ENCODE measurements around the gene WDR81.

Gene WDR81

GRCh38 chr17:1713160-1713877 is 11.2 kb upstream of the WDR81 start:
- DNase-seq (ENCODE audit: low read depth): no peak

GRCh38 chr17:1713878-1714426 is 10.6 kb upstream of the WDR81 start:
- DNase-seq (ENCODE audit: low read depth): no peak

- peak; percentile 98 for DNase-seq (ENCODE audit: low read depth)
These were observed 10.0 kb upstream of the WDR81 start for GRCh38 chr17:1714427-1714979.

- DNase-seq (ENCODE audit: low read depth): peak; percentile 91
These were observed 9.3 kb upstream of the WDR81 start for GRCh38 chr17:1714980-1715802.

- no peak for DNase-seq (ENCODE audit: low read depth)
These were observed 8.8 kb upstream of the WDR81 start for GRCh38 chr17:1715803-1716075.

GRCh38 chr17:1716076-1716911 is 8.2 kb upstream of the WDR81 start:
- DNase-seq (ENCODE audit: low read depth): peak; percentile 100

GRCh38 chr17:1716912-1717695 is 7.4 kb upstream of the WDR81 start:
- DNase-seq (ENCODE audit: low read depth): peak; percentile 99

- DNase-seq (ENCODE audit: low read depth): no peak
These were observed 5.9 kb upstream of the WDR81 start for GRCh38 chr17:1718362-1719165.

GRCh38 chr17:1720856-1721386 is 3.6 kb upstream of the WDR81 start:
- DNase-seq (ENCODE audit: low read depth): no peak

- peak; percentile 59 for DNase-seq (ENCODE audit: low read depth)
These were observed 2.5 kb upstream of the WDR81 start for GRCh38 chr17:1722022-1722421.

- no peak for DNase-seq (ENCODE audit: low read depth)
These were observed 551 bp downstream of the WDR81 start for GRCh38 chr17:1724869-1725641.

GRCh38 chr17:1725642-1726511 is 1.4 kb downstream of the WDR81 start:
- DNase-seq (ENCODE audit: low read depth): no peak

GRCh38 chr17:1726626-1727257 is 2.2 kb downstream of the WDR81 start:
- DNase-seq (ENCODE audit: low read depth): no peak

GRCh38 chr17:1727258-1727789 is 2.8 kb downstream of the WDR81 start:
- DNase-seq (ENCODE audit: low read depth): no peak

GRCh38 chr17:1727876-1728630 is 3.5 kb downstream of the WDR81 start:
- DNase-seq (ENCODE audit: low read depth): no peak

- DNase-seq (ENCODE audit: low read depth): no peak
These were observed 5.4 kb downstream of the WDR81 start for GRCh38 chr17:1729966-1730325.
